ENCODE measurements around the gene TMEM87B.

The TMEM87B gene

DNA sequence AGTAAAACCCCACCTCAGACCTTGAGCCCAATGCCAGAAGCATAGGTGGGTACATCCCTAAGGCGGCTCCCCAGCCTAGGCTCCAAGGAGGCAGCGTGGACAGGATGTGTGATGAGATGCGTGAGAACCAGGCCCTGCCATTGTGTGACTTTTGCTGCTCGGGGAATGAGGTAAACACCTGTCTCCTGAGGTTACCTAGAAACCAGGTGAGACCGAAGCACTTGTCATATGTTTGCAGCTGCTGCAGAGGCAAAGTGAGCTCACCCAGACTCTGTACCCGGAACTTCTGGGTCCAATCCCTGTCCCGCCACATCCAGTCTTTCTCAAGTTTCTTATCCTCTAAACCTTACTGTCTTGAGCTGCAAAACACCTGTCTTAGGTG is 86.5 kb downstream of the TMEM87B start:
- no peak for DNase-seq (ENCODE audit: low read depth, low spot score)

DNA sequence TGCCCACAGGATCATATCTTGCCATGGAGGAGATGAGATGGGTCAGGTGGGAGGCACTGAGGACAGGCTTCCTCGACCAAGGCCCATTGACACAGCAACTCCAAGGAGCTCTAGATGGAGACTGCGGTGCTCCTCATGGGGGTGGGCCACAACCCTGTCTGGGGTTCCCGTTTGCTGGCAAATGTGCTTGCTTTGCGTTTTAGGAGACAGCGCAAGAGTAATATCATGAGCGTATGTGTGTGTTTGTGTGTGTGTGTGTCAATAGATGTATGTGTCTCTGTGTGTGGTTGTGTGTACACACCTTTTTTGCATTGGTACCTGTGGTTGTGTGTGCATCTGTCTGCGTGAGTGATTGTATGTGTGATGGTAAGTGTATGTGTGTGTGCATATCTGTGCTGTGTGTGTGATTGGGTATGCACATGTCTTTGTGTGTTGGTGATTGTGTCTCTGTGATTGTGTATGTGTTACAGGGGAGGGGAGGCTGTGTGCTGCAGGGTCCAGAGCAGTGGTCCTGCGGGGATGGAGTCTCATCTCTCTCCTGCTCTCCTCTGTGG is 87.5 kb downstream of the TMEM87B start:
- no peak overlapping the region for H3K4me3 ChIP-seq (ENCODE audit: low read length)

More for the DNA sequence above, 86.5 kb downstream of the TMEM87B start:
- H3K4me3 ChIP-seq (ENCODE audit: low read length): no peak overlapping the region

DNA sequence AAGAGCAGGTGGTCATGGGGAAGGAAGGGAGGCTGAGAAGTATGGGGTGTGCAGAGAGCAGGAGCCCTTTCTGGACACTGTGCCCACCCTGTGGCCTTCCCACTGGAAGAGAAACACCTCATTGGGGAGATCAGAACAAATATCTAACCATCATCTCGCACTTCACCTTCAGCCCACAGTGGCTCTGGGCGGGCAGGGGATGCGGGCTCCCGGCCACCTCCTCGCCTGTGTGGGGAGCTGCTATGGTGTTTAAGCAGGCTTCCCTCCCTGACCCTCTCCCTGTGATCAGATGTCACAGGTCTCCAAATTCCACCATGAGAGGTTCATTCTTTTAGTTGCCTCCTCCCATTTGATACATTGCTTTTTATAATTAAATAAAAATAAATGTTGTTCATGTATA is 88.1 kb downstream of the TMEM87B start:
- H3K4me3 ChIP-seq (ENCODE audit: low read length): no peak overlapping the region
- no peak for DNase-seq (ENCODE audit: low read depth, low spot score)

More for the DNA sequence above, 87.5 kb downstream of the TMEM87B start:
- no peak for DNase-seq (ENCODE audit: low read depth, low spot score)

DNA sequence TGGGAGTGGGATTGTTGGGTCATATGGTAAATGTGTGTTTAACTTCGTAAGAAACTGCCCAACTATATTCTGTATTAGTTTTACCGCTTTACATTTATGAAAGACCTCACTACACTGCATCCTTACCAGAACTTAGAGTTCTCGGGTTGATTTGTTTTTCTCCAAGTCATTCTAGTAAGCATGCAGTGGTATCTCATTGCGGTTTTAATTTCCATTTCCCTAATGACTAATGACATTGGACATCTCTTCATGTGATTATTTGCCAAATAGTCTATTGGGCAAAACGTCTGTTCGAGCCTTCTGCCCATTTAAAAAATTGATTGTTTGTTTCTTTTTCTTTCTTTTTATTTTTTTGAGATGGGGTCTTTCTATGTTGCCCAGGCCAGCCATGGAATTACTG is 89.9 kb downstream of the TMEM87B start:
- no peak overlapping the region for H3K4me3 ChIP-seq (ENCODE audit: low read length)
- DNase-seq (ENCODE audit: low read depth, low spot score): no peak

DNA sequence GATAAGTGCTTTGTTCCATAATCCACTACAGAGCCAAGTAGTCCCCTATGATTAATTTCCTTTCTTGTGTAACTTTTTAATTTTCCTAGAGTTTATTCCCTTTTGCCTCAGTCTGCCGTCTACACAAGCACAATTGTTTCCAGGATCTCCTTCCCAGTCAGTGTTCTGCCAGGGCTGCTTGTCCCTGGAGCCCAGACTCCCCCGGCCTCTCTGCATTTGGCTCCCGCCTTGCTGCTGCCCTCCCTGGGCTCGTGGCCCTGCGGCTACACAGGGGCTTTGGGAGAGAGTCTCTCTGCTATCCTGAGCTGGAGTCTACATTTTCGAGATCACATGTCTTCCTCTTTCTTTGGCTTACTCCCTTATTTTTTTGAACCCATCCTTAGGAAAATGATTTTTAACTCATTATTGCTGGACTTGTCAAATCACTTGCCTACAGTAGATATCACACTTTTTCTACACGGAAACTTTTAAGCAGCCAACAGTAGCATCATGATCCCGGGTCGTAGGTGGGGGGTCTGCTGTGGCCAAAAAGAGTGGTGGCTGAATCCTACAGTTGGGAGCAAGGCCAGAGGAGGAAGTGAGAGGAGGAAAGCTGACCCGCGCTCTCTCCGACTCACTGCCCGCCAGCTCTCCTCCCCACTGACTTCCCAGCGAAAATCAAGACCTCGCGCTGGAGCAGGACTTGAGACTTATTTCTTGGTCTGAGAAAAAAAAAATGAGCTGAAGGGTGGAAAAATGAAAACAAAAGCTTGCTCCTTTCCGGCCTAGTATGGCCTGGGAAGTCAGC is 92.5 kb downstream of the TMEM87B start:
- no peak for DNase-seq (ENCODE audit: low read depth, low spot score)

DNA sequence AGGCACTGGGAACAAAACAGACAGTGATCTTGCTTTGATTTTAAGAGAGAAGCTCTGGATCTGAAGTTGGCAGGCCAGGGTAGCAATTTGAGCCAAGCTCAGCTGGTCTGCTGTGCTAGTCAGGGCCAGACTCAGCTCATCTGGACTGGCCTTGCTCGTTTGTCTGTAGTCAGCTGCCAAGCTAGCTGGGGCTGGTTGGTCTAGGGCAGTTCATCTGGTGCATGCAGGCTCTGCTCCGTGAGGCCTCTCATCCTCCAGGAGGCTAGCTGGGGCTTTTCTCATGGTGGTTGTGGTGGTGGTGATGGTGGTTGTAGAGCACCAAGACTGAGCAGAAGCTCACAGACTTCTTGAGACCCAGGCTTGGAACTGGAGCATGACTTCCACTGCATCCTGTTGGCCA is 93.4 kb downstream of the TMEM87B start:
- H3K4me3 ChIP-seq (ENCODE audit: low read length): no peak overlapping the region
- no peak for DNase-seq (ENCODE audit: low read depth, low spot score)

More for the DNA sequence above, 92.5 kb downstream of the TMEM87B start:
- no peak overlapping the region for H3K4me3 ChIP-seq (ENCODE audit: low read length)

DNA sequence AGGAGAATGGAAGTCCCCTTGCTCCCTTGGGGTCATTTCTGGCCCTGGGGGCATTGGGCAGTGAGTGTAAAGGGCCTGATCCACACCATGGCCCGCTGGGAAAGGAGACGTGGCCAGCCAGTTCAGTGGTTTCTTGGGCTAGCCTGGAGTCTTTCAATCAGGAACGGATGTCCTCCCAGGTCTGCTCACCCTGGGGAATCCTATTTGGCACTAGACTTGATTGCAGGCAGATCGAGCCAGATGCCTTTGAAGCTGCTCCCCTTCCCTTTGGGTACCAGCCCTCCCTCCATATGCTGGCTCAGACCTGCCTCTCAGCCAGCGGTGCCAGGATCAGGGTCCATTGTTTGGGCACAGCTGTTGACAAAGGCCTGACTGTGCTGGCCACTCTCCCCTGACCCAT is 94.1 kb downstream of the TMEM87B start:
- no peak for DNase-seq (ENCODE audit: low read depth, low spot score)
- H3K4me3 ChIP-seq (ENCODE audit: low read length): no peak overlapping the region

DNA sequence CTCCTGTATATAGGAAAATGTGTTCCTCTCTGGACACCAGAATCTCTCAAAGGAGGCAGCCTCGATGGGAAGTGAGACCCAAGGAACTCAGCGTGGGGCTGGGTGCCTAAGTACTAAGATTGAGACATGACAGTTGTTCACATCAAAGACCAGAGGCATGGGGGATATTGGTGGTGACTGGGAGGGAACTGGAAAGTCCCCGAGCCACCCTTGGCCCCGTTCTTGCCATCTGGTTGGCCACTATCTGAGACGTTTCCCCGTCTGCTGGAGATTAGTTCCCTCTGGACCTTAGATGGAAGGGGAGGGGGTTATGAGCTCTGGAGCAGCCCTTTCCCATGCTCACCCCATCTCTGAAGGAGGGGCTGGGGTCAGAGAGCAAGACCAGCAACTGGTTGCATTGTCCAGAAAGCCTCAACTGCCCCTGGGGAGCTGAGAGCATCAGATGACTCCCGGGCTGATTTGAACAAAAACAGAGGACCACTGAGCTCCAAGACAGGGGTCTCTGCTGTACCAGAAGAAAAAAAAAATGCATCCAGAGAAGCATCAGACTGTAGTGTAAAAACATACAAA is 94.9 kb downstream of the TMEM87B start:
- DNase-seq (ENCODE audit: low read depth, low spot score): no peak
- no peak overlapping the region for H3K4me3 ChIP-seq (ENCODE audit: low read length)

DNA sequence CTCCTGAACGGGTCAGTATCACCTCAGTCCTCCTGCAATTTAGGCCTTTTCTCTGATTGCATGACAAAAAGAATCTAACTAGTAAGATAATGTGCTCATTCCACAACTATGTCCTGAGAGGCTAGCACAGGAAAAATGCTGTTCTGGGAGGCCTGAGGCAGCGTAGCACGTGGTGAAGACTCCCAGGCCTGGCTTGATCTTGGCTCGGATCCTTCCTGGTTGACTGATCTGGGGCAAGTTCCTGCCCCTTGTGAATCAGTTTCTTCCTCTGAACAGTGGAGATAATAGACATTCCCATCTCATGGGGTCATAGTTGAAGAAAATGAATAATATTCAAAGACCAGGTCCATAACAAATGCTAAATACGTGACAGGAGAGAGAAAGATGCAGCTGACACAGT is 95.4 kb downstream of the TMEM87B start:
- no peak overlapping the region for H3K4me3 ChIP-seq (ENCODE audit: low read length)
- DNase-seq (ENCODE audit: low read depth, low spot score): no peak

DNA sequence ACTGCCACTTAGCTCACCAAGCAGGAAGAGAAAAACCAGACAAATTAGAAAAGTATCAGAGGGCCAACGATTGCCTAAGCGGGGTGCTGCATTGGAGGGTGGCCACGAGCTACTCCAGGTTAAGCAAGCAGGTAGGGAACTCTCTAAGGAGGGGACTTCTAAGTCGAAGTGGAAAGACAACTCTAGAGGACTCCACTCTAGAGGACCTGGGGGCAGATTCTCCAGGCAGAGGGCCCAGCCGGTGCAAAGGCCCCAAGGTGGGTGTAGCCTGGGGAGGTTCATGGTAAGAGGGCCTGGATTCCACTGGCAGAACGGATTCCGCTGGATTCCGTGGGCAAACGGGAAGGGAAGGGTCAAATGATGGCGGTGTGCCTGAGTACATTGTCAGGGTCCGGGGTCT is 95.8 kb downstream of the TMEM87B start:
- DNase-seq (ENCODE audit: low read depth, low spot score): no peak

DNA sequence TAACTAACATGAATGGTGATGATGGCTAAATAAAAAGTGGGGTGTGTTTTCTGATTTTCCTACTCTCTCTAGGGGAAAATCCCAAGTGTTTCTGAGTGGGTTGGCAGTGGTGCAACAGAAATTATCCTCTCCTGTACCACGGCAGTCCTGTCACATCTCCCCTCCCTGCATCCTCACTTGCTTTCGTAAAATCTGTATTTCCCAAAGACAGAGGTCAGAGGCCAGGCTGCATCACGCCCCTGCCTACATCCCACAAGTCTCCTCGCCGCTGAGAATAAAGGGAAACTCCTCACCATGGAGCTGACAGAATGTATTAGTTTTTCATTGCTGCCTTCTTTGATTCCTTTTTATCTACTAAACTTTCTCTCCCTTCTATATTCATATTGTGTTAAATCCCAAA is 96.2 kb downstream of the TMEM87B start:
- no peak overlapping the region for H3K4me3 ChIP-seq (ENCODE audit: low read length)
- DNase-seq (ENCODE audit: low read depth, low spot score): no peak

More for the DNA sequence above, 95.8 kb downstream of the TMEM87B start:
- H3K4me3 ChIP-seq (ENCODE audit: low read length): no peak overlapping the region

DNA sequence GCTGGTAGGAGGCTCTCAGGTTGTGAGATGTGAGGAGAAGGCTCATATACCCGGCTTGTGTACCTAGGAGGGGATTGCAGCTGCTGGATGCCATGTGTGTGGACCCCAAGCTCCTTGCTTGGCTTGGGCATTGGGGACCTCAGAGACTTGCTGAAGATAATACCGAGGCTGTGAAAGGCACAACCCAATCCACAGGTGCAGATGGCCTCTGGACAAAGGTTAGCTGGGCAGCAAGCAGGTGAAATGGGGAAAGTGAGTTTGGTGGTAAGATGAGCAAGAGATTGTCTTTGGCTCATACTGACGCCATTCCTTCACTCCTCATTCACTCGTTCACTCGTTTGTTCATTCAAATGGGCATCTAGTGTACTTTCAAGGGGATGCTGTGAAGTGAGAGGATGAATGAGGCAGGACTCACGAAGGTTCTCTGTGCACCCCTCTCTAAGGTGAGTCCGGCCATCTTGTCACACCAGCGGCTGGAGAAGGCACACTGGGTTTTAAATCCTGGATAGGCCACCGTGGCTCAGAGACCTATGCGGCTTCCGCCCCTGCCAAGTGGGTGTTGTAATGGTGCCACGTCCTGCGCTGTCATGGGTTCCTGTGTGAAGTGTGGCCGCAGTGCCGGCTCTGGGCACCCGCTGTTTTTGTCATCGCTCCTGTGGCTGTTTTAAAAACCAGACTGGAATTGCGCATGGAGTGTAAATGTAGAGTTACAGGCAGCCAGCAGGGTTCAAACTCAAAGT is 96.8 kb downstream of the TMEM87B start:
- no peak for DNase-seq (ENCODE audit: low read depth, low spot score)

DNA sequence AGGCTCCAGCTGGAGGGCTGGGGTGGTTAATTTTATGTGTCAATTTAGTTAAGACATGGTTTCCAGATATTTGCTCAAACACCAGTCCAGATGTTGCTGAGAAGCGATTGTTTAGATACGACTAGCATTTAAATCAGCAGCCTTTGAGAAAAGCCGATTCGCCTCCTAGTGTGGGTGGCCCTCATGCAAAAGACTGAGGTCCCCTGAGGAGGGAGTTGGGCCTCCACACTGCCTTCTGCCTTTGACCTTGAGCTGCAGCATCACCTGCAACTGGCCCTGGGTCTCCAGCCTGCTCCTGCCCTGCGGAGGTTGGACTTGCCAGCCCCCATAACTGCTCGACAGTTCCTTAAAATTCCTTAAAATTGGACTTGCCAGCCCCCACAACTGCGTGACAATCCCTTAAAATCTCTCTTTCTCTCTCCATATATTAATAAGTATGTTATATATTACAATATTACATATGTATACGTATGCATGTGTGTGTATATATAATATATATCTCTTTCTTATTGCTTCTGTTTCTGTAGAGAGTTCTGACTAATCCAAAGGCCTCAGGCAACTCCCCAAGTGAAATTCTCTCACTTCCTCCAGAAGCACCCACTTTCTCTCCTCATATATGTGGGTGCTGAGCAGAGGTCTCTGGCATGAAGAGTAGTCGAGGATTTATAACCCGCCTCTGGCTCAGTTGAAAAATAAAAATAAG is 97.6 kb downstream of the TMEM87B start:
- H3K4me3 ChIP-seq (ENCODE audit: low read length): no peak overlapping the region

More for the DNA sequence above, 96.8 kb downstream of the TMEM87B start:
- H3K4me3 ChIP-seq (ENCODE audit: low read length): no peak overlapping the region

DNA sequence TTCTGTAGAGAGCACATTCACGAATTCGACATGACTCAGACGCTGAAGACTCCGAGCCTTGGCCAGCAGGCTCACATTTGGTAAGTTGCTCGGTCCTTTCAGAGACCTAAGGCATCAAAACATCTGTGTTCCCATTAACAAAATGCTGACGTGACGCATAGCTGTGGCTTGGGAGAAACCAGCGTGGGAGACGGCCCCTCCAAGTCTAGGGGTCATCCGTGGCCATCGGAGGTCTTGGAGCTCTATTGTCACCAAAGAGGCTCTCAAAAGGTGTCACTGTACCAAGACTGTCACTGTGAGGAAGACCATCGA is 98.1 kb downstream of the TMEM87B start:
- DNase-seq (ENCODE audit: low read depth, low spot score): no peak
- H3K4me3 ChIP-seq (ENCODE audit: low read length): no peak overlapping the region

More for the DNA sequence above, 97.6 kb downstream of the TMEM87B start:
- no peak for DNase-seq (ENCODE audit: low read depth, low spot score)

DNA sequence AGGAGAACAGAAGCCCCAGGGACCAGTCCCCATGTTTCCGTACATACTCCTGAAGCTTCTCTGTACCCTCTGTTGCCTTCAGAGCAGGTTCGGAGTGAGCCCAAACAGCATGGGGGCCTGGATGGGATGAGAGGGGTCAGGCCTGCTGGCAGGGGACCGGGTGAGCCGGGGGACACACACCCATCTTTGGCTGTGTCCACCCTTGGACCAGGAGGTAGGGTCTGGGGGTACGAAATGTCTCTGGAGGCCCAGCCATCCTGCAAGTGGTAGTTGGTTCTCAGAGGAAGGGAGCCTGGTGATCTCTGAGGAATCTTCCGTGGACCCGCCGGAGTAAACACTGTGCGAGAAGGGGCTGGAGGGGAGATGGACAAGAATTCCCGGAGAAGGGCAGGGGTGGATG is 98.4 kb downstream of the TMEM87B start:
- DNase-seq (ENCODE audit: low read depth, low spot score): no peak
- H3K4me3 ChIP-seq (ENCODE audit: low read length): no peak overlapping the region

DNA sequence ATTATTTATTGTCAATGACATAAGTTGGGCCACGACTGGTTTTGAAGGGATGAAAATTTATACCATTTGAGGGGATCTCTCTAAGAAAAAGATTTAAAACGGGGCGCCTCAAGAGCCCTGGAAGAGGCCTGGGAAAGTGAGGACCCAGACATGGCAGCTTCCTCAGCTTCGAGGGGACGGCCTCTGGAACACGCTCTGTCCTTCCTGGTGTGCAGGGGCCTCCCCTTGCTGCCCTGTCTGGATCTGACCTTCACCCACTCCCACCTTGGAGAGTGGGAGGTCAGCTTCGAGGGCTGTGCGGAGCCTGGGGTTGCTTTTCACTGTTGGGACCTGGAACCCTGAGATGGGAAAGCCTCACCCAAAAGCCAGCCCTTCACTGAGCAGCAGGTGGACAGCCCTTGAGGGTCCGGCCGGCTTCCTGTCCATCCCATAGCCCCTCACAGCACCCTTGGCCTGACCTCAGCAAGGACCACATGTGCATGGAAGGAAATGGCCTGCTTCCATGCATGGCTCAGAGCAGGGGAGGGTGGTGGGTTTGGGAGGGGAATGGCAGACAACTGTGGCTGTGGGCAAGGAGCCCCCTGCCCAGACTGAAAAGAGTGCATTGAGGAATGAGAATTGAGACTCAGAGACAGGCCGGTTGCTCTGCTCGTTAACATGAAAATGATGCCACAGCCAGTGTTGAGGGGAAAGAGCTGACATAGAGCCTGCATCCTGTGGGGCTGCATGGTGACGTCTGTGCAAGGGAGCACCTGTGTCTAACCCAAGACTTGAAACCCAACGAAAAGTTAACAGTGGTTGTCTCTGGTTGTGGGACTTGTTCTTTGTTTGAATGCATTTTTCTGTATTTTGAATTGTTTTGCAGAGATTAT is 99.4 kb downstream of the TMEM87B start:
- peak; percentile 84 for DNase-seq (ENCODE audit: low read depth, low spot score)
- peak overlapping the region; percentile 39 for H3K4me3 ChIP-seq (ENCODE audit: low read length)

DNA sequence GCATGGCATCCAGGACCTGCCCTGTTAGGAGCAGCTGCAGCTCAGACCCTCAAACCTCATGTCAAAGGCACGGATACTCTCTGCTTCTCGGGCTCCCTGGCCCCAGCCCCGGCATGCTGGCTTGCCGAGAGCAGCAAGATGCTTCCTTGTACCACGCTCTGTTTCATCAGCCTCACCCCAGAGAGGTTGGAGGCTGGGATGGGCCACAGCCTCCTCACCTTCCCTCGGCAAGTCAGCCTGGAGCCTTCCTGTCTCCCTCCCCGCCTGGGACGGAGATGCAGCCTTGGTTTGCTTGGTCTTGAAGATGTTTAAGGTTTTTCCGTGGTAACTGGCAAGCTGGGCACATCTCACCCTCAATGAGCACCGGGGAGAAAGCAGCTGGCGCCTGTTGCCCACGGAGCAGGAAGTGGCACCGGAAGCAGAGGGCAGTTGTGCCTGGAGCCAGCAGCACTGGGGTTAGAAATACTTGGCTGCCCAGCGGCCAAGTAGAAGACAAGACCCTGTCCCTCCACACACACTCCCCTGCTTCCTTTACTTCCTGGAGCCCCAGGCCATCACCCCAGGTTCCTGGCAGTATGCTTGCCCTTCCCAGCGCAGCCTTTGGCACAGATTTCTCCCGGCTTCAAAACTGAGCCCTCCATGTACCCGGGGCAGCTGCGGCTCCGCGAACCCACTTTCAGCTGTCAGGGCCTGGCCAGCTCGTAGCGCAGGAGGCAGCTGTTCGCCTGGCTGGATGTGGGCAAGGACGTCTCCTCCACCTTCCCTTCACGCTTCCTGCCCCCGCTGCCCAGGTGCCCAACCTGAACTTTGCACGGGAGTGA is 100.5 kb downstream of the TMEM87B start:
- peak overlapping the region; percentile 39 for H3K4me3 ChIP-seq (ENCODE audit: low read length)
- peak; percentile 85 for DNase-seq (ENCODE audit: low read depth, low spot score)
